OCI-LY1 (cell line): Measurements from ENCODE around the gene EIF2B2.

Experiments used
- CTCF ChIP-seq: fragments of 200-600 bp; sonication (generic), shearing (Covaris generic); IDR thresholded peaks from 2 replicates; pipeline ENCODE4 v1.5.1; 2017; ENCODE audit warnings: mild to moderate bottlenecking, antibody characterized with exemption, low read length, moderate library complexity, mixed read lengths
- EZH2 ChIP-seq: fragments of 200-600 bp; sonication (generic), shearing (Covaris generic); IDR thresholded peaks from 2 replicates; pipeline ENCODE4 v1.8.0; 2017; ENCODE audit warnings: borderline replicate concordance, mixed run types, mild to moderate bottlenecking, antibody characterized with exemption, low read length, moderate library complexity, mixed read lengths

DNA sequence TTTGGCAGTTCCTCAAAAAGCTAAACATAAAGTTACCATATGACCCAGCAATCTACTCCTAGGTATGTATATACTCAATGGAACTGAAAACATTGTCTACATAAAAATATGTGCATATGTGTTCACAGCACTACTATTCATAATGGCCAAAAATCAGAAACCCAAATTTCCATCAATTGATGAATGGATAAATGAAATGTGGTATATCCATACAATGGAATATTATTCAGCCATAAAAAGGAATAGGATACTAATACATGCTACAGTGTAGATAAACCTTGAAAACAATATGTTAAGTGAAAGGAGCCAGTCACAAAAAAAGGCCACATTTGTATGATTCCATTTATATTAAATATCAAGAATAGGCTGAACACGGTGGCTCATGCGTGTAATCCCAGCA lies 57.7 kb downstream of the EIF2B2 start:
- no peak for TF ChIP-seq CTCF
- TF ChIP-seq EZH2, result no peak
